CD4-positive, alpha-beta T cell treated with Interferon gamma for 1 hour (primary cell): Measurements from ENCODE around the gene HIGD2A.
"Not testable (repeated sequence)": the region's sequence is repeated elsewhere in the genome, so short reads cannot be mapped to it uniquely, and the experiment has no call there.

Source experiments
- DNase-seq: peaks from one replicate; pipeline ENCODE4 v3.0.0-alpha.2; 2020

HIGD2A gene

DNA sequence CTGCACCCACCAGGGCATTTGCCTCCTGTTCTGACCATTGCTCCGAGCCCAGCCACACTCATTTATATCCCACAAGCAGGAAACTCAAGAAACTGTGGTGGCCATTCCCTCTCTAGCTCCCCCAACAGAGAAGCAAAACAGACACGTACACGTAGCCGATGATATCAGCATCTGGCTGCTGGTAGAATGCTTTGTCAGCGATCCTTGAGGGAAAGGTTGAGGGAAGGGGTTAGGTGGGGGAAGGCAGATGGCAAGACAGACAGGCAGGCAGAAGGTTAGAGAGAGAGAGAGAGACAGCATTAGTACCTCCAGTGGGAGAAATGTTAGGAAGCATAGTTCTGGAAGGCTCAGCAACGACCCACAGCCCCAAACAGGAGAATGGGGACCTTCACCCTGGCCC, 7.8 kb downstream of the HIGD2A start:
- no peak for DNase-seq

- no peak for DNase-seq
Observed at GRCh38 chr5:176397736-176398420, 9.3 kb downstream of the HIGD2A start.

DNA sequence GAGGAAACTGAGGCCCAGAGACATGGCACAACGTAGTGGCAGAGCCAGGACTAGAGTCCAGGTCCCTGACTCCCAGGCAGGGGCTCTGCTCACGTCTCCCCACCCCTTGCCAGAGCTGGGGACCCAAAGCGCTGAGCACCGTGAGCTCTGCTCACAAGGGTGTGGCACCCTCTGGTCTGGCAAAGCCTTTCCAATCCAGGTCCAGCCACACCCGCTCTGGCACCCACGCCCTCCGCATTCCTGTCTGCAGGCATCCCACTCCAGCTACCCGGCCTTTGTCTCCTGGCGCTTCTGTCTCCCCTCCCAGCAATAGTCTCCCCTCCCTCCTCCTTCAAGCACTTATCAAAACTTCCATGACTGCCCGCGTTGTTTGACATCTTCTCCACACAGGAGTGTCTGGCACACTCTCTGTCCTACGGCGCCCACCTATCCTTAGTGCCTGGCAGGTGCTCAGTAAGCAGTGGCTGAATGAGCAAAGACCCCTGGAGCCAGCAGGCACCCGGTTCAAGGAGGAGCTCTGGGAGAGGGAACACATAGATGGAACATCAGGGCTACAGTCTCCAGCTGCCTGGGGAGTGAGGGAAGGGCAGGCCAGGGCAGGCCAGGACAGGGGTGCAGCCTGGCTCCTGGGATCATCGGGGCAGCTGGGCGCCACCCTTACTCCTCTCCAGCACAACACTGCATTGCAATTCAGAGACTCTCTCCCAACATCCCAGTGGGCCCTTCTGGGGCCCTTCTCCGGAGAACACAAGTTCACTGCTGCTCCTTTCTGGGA, 12.0 kb downstream of the HIGD2A start:
- no peak for DNase-seq

DNA sequence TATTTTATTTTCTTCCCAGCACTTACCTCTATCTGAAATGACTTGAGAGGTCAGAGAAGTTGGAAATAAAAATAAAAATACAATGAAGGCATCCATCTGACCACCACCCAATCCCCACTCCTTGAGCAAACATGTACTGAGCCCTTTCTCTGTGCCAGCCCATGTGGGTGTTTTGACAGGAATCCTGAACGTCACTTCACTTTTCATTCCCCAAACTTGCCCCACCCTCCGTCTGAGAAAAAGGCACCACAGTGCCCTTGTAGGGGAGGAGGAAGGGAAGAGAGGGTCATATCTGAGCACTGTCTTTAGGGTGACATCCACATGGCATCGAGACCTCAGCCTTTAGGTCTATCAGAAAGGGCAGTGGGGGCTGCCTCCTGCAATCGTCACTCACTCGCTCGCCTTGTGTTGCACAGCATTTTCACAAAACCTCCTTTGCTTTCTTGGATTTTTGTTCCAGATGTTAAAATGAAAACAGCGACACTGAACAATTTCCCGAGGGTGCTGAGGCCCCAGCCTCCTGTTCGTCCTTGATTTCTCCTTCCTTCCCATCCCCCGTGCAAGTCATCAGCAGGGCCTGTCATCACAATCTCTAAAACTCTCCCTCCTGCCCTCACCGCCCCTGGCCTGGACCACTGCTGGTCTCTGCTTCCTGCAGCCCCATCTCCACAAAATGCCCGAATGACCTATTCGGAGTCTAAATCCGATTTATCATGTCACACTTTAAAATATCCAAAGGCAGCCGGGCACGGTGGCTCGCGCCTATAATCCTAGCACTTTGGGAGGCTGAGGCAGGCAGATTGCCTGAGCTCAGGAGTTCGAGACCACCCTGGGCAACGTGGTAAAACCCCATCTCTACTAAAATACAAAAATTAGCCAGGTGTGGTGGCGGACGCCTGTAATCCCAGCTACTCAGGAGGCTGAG, 13.0 kb downstream of the HIGD2A start:
- no peak for DNase-seq

DNA sequence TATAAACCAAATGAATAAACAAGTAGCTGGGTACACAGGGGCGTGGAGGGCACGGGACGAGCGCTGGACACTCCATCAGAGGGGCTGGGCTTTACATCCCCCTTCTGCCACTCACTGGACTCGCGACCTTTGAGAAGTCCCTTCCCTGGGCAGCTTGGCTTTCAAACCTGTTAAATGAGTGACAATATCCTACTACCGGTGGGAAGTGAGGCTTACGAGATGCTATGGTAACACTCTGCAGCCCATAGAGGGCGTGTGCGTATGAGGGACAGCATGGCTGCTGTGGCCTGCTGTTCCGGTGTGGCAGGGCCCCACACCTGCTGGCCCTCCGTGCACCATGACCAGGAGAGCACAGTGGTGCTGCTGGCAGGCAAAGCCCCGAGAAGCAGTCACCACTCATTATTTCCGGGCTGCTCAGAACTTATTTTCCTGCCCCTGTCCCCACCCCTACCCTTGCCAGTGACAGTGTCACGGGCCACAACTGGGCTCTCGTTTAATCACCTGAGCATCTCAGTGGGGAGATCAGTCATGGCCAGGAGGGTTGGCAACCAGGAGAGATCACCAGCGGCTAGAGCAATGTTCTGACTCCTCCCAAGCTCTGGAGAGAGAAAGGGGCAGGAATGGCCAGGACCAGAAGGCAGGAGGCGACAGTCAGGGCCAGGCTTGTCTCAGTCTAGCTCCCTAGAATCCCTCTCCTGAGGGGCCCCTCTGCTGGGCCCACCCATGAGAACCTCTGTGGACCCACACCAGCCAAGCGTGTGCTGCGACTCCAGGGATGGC, 17.3 kb downstream of the HIGD2A start:
- no peak for DNase-seq

DNA sequence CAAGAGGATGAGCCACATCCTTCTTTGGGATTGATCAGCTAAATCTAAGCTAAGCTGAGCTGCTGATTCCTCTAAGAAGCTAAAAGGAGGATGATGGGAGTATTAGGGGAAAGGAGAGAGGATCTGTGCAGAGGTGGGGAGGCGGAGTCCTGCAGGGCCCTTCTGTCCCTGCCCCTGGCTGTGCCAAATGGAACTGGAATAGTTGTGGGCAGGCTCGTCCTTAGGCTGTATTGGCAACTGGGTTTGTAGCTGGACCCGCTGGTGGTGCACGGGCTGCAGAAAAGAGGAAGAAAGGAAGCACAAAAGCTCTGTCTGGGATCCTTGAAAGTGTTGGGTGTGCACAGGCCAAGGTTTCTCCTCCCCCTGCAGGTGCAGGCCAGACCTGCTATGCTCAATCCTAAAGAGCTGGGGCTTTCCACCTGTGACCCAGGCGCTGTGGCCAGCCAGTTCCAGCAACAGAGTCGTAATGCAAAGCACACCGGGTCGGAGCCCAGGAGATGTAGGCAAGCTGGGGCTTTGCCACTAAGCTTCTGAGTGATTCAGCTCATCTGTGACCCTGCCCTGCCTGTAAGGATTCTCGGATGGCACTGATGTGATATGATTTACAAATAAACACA, 18.0 kb downstream of the HIGD2A start:
- no peak for DNase-seq

- no peak for DNase-seq
Observed at GRCh38 chr5:176407456-176408251, 19.1 kb downstream of the HIGD2A start.

DNA sequence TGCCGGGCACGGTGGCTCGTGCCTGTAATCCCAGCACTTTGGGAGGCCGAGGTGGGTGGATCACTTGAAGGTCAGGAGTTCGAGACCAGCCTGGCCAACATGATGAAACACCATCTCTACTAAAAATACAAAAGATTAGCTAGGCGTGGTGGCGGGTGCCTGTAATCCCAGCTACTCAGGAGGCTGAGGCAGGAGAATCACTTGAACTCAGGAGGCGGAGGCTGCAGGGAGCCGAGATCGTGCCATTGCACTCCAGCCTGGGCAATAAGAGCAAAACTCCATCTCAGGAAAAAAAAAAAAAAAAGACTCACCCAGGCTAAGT, 19.7 kb downstream of the HIGD2A start:
- not testable (repeated sequence) for DNase-seq

DNA sequence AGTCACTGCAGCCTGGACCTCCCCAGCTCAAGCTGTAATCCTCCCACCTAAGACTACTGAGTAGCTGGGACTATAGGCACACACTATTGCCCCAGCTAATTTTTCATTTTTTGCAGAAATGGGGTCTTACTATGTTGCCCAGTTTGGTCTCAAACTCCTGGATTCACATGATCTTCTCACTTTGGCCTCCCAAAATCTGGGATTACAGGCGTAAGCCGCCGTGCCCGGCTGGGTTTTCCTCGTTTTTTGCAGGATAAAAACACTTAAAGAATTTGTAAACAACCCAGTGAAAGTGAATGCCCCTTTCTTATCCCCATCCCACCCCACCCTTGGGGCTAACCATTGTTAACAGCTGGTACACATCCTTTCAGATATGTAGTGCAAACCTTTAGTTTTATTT, 20.0 kb downstream of the HIGD2A start:
- no peak for DNase-seq

GRCh38 chr5:176409765-176410164, 21.2 kb downstream of the HIGD2A start:
- DNase-seq = no peak

GRCh38 chr5:176410486-176411180, 22.1 kb downstream of the HIGD2A start:
- DNase-seq = no peak

- DNase-seq = no peak
Observed at GRCh38 chr5:176412517-176413254, 24.1 kb downstream of the HIGD2A start.

DNA sequence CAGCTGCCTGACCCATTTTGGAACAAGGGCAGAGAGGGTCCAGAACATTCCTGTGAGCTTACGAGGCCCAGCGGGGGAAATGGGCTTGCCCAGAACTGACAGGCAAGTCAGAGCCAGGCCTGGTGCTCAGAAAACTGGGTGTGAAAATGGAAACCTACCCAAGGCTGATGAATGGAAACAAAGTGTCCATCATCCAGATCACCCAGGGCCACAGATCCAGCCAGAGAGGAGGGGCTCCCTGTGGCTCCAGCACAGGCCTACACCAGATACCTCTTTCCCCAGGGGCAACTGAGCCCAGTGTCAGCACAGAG, 24.7 kb downstream of the HIGD2A start:
- no peak for DNase-seq

DNA sequence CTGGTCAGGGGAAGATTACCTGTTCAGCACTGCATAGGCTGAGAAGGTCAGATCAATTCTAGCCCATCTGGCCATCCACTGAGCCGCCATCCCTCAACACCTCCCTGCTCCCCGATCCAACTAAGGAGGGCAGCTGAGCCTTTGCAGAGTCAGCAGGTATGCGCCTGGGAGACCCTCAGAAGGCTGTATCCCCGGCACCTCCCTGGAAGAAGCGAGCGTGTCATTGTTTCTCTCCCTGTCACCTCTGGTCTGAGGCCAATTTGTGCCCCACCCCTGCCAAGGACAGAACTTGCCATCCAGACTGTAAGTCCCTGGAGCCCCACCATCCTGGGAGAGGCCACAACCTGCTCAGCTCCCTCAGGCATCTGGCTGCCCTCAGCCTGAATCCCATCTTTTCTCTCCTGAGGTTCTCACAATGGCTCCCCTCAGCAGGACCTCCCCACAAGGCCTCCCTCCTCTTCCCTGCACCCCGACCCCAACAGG, 25.2 kb downstream of the HIGD2A start:
- DNase-seq = no peak

DNA sequence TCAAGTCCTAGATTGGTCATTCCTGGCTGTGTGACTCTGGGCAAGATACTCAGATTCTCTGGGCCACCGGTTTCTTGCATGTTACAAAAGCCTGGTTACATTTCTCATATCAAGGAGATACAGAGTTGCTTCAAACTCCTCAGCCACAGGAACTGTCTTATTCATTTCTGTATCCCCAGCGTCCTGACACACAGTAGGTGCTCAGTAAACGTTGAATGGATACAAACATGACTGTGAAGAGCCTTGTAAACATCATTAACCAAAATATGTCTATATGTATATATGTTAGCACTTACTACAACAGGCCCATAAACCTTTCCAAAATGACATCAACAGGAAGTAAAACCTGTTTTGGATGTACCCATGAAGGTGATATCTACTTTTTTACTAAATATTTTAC, 26.2 kb downstream of the HIGD2A start:
- DNase-seq = no peak

- no peak for DNase-seq
Observed at GRCh38 chr5:176415240-176415951, 26.8 kb downstream of the HIGD2A start.

GRCh38 chr5:176415952-176416924, 27.7 kb downstream of the HIGD2A start, which contains the start of gene CLTB:
CLTB (minus strand) TSS chr5:176416539; CDS start chr5:176416363, 176 bp downstream.
- peak; percentile 90 for DNase-seq

- DNase-seq = no peak
Observed at GRCh38 chr5:176416965-176417364, 28.4 kb downstream of the HIGD2A start.
